A673 (cell line): ENCODE measurements around the gene YPEL3. TPM values are rescaled to one million over a fixed set of nuclear protein-coding genes. Genes with fewer than 3 reads are reported as not detected.

ENCODE experiments used
- BruUV-seq: library from RNA; stranded (reverse); fragments of 400-500 nt; replicated peaks from 2 replicates; lab custom pipeline; 2021; lab: Mats Ljungman, UMichigan
- CTCF ChIA-PET: fragments of 300-600 bp; sonication (Branson Sonifier 250); formaldehyde crosslinking; loops from one replicate; lab custom pipeline; 2022; ENCODE audit warnings: antibody characterized with exemption; lab: Charles Lee
- POLR2A ChIA-PET: fragments of 300-600 bp; sonication (Branson Sonifier 250); formaldehyde crosslinking; loops from one replicate; lab custom pipeline; 2022; ENCODE audit warnings: antibody characterized with exemption; ENCODE audit not compliant: low non-redundant PET; lab: Charles Lee
- DNase-seq: peaks from one replicate; pipeline ENCODE4 v3.0.0-alpha.2; 2015; ENCODE audit warnings: low spot score
- H3K27ac ChIP-seq: fragments of 200-600 bp; sonication (generic); 2 replicates; pipeline ENCODE4 v1.5.1; 2016; ENCODE audit warnings: mixed run types, low read depth, mild to moderate bottlenecking, mixed read lengths, antibody characterized with exemption, low read length; ENCODE audit not compliant: poor library complexity, severe bottlenecking
- H3K27me3 ChIP-seq: fragments of 200-600 bp; sonication (generic); replicated peaks from 2 replicates; pipeline ENCODE4 v1.6.1; 2017; ENCODE audit warnings: mixed run types, low read depth, mild to moderate bottlenecking, mixed read lengths, antibody characterized with exemption, low read length; ENCODE audit not compliant: insufficient read depth, poor library complexity
- H3K36me3 ChIP-seq: fragments of 200-600 bp; sonication (generic); 2 replicates; pipeline ENCODE4 v1.6.1; 2016; ENCODE audit warnings: mixed run types, mild to moderate bottlenecking, mixed read lengths, antibody characterized with exemption, low read length; ENCODE audit not compliant: insufficient read depth, poor library complexity, severe bottlenecking
- H3K4me1 ChIP-seq: fragments of 200-600 bp; sonication (generic); 2 replicates; pipeline ENCODE4 v1.6.1; 2017; ENCODE audit warnings: mixed run types, mild to moderate bottlenecking, mixed read lengths, antibody characterized with exemption, low read length; ENCODE audit not compliant: insufficient read depth, poor library complexity, severe bottlenecking
- H3K4me3 ChIP-seq: fragments of 200-600 bp; sonication (generic); 2 replicates; pipeline ENCODE4 v1.5.1; 2016; ENCODE audit warnings: low read depth, mixed run types, mild to moderate bottlenecking, mixed read lengths, low read length; ENCODE audit not compliant: poor library complexity, severe bottlenecking
- H3K9me3 ChIP-seq: fragments of 200-600 bp; sonication (generic); 2 replicates; pipeline ENCODE4 v1.6.1; 2016; ENCODE audit warnings: mixed run types, low read depth, mild to moderate bottlenecking, mixed read lengths, antibody characterized with exemption, low read length; ENCODE audit not compliant: poor library complexity, severe bottlenecking
- CTCF ChIP-seq: fragments of 300-800, 200-600 bp; sonication (generic); conservative IDR thresholded peaks from 2 replicates; pipeline ENCODE4 v1.5.1; 2017; ENCODE audit warnings: low read depth, mild to moderate bottlenecking, antibody characterized with exemption, low read length, moderate library complexity, mixed read lengths
- EZH2 ChIP-seq: fragments of 200-600 bp; sonication (generic); IDR thresholded peaks from 2 replicates; pipeline ENCODE4 v1.6.1; 2017; ENCODE audit warnings: borderline replicate concordance, low read depth, mild to moderate bottlenecking, mixed read lengths, antibody characterized with exemption, low read length; ENCODE audit not compliant: poor library complexity, severe bottlenecking
- intact Hi-C: fragments of 100-400 bp; cut with micrococcal nuclease; formaldehyde crosslinking; loops from one replicate; pipeline ENCODE4 v1.10.0; 2022; ENCODE audit not compliant: unreplicated experiment
- total RNA-seq: library from RNA; stranded (reverse); gene quantifications from 2 replicates; pipeline ENCODE4 v1.2.3, GENCODE V29; 2021

The YPEL3 gene
- total RNA-seq, 1 experiment from 2014 or later = 4.7 TPM

GRCh38 chr16:30065943-30066760 is 29.9 kb downstream of the YPEL3 start:
- Histone ChIP-seq H3K27ac (peak overlapping the region; percentile 97), H3K36me3 (peaks cover 49% of the 10 kb centered on the region), H3K27me3 (no peaks in the 10 kb centered on the region), H3K4me1 (peaks cover 39% of the 10 kb centered on the region), H3K9me3 (no peaks in the 10 kb centered on the region), H3K4me3 (peak overlapping the region; percentile 85)
- DNase-seq = no peak
- no peak for TF ChIP-seq CTCF
- no peak for TF ChIP-seq EZH2
- BruUV-seq = TSS peak; percentile 32
- intact Hi-C loops = loop anchor here (10.0 kb wide), 1 partner anchor 629 kb away; the partner anchor contains the start of gene SRCAP
- ChIA-PET POLR2A (interaction anchor here (0.6 kb wide), 2 partner anchors 413 to 1076 kb away, joined by 3 to 20 read pairs; no protein-coding TSS in a partner anchor), CTCF (no interaction called here)

DNA sequence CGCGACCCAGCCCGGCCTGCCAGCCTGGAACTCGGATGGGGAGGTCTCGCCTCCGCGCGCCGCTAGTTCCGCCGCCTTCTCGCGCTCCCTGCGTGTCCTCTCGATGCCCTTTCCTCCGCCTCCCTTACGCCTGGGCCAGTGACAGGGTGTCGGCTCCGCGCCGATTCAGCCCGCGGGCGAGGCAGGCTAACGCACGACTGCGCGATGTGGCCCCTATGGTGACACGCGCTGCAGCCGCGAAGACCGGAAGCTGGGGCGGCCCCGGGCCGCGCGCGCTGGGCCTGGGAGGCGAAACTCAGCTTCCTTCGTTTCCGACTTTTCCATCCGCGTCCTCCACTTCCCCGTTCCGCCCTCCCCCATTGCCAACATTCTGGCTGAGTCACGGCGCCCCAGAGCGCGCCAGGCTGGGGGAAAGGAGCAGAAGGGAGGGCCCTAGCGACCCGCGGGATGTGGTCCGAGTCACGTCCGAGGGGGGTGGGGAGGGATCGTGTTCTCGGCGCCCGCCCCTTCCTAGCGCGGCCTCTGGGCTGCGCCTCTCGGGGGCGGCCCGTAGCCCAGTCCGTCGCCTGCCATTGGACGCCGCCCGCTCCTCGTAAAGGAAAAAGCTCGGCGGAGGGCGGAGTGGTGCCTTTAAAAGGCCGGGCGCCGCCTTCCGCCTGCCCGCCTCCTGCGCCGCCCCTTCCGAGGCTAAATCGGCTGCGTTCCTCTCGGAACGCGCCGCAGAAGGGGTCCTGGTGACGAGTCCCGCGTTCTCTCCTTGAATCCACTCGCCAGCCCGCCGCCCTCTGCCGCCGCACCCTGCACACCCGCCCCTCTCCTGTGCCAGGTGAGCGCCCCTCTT is 30.7 kb downstream of the YPEL3 start, which contains the start of gene ALDOA:
Gene ALDOA (plus strand): TSS at position 659 of the 841 bp plus-strand sequence. CDS start 1,138 bp downstream, outside the sequence.
- TF ChIP-seq EZH2 = no peak
- no peak for TF ChIP-seq CTCF
- BruUV-seq = TSS peak; percentile 85
- Histone ChIP-seq H3K27me3 (no peaks in the 10 kb centered on the region), H3K9me3 (no peaks in the 10 kb centered on the region), H3K27ac (peak within 1 kb of the TSS; percentile 97), H3K4me1 (peaks cover 47% of the 10 kb centered on the region), H3K36me3 (peaks cover 41% of the 10 kb centered on the region), H3K4me3 (peak within 1 kb of the TSS; percentile 85)
- intact Hi-C loops = loop anchor here (10.0 kb wide), 1 partner anchor 629 kb away; the partner anchor contains the start of gene SRCAP
- ChIA-PET CTCF (no interaction called here), POLR2A (interaction anchor here (0.6 to 0.7 kb wide), 2 partner anchors 26 to 1077 kb away, joined by 3 read pairs; partner anchors contain the start of gene TBX6)
- peak; percentile 99 for DNase-seq

- Histone ChIP-seq H3K36me3 (peaks cover 39% of the 10 kb centered on the region), H3K27me3 (no peaks in the 10 kb centered on the region), H3K4me3 (peak overlapping the region; percentile 85), H3K27ac (peak overlapping the region; percentile 97), H3K4me1 (peaks cover 47% of the 10 kb centered on the region), H3K9me3 (no peaks in the 10 kb centered on the region)
- no TSS peak for BruUV-seq
- no peak for DNase-seq
- CTCF ChIA-PET = no interaction called here
- intact Hi-C loops = loop anchor here (10.0 kb wide), 1 partner anchor 630 kb away; the partner anchor contains the start of gene SRCAP
- TF ChIP-seq CTCF (no peak), EZH2 (no peak)
- POLR2A ChIA-PET = no interaction called here
These were observed 31.3 kb downstream of the YPEL3 start for GRCh38 chr16:30064729-30065101.
